ENCODE data around the gene FZD10. TPM values are rescaled to one million over a fixed set of nuclear protein-coding genes. Genes with fewer than 3 reads are reported as not detected.

FZD10 gene
- total RNA-seq, 1 donor from 2014 or later = not detected

DNA sequence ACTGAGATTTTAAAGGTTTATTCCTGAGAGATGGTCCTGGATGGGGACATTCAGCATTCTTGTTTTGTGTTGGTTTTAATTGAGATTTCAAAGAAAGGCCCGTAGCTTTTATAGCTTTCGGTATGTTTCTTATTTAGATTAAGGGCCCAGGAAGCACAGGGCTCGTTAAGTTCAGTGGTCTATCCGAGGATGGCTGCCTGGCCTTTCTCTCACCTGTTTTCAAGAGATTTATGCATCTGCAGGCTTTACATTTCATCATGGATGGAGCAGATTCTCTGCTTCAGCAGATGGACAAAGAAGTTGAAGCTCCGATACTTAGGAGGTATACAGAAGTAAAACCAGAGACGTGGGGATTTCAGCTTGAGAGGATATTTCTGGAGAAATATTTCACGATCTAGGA, 16.0 kb downstream of the FZD10 start:
- no peak overlapping the region for H3K27ac Mint-ChIP-seq (ENCODE audit: unreplicated experiment)
- TF ChIP-seq, protein P1, sequence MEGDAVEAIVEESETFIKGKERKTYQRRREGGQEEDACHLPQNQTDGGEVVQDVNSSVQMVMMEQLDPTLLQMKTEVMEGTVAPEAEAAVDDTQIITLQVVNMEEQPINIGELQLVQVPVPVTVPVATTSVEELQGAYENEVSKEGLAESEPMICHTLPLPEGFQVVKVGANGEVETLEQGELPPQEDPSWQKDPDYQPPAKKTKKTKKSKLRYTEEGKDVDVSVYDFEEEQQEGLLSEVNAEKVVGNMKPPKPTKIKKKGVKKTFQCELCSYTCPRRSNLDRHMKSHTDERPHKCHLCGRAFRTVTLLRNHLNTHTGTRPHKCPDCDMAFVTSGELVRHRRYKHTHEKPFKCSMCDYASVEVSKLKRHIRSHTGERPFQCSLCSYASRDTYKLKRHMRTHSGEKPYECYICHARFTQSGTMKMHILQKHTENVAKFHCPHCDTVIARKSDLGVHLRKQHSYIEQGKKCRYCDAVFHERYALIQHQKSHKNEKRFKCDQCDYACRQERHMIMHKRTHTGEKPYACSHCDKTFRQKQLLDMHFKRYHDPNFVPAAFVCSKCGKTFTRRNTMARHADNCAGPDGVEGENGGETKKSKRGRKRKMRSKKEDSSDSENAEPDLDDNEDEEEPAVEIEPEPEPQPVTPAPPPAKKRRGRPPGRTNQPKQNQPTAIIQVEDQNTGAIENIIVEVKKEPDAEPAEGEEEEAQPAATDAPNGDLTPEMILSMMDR (IDR thresholded peaks at IDR 0.05) = no peak

DNA sequence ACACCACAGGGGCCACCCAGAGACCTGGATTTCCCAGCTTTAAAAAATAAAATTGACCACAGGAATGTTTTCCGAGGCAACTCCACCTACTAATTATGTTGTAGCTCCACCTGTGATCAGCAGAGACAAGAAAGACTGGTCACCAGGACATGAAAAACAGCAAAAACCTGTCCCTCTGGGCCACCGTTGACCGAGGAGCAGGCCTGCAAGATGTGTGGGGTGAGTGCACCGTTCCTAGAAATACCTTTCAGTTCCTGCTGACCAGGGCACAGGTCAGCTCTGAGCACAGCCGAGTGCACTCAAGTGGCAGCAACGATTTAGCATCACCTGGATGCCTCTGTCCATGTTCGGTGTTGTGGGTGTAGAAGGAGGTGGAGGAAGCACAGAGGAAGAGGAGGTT, 16.9 kb downstream of the FZD10 start:
- no peak for DNase-seq (ENCODE audit: extremely low spot score, unreplicated experiment)
- Mint-ChIP-seq H3K9me3 (ENCODE audit: unreplicated experiment) (peaks cover 22% of the 10 kb centered on the region), H3K4me3 (ENCODE audit: unreplicated experiment) (no peak overlapping the region), H3K36me3 (ENCODE audit: unreplicated experiment) (no peaks in the 10 kb centered on the region), H3K27ac (ENCODE audit: unreplicated experiment) (no peak overlapping the region), H3K4me1 (ENCODE audit: unreplicated experiment) (no peaks in the 10 kb centered on the region), H3K27me3 (ENCODE audit: unreplicated experiment) (no peaks in the 10 kb centered on the region)
- TF ChIP-seq, protein P1 (IDR thresholded peaks at IDR 0.05) = no peak

More for the DNA sequence above, 16.0 kb downstream of the FZD10 start:
- Mint-ChIP-seq H3K36me3 (ENCODE audit: unreplicated experiment) (no peaks in the 10 kb centered on the region), H3K4me1 (ENCODE audit: unreplicated experiment) (no peaks in the 10 kb centered on the region), H3K27me3 (ENCODE audit: unreplicated experiment) (peaks cover under 1% of the 10 kb centered on the region), H3K4me3 (ENCODE audit: unreplicated experiment) (no peak overlapping the region), H3K9me3 (ENCODE audit: unreplicated experiment) (peaks cover 22% of the 10 kb centered on the region)
- no peak for DNase-seq (ENCODE audit: extremely low spot score, unreplicated experiment)

DNA sequence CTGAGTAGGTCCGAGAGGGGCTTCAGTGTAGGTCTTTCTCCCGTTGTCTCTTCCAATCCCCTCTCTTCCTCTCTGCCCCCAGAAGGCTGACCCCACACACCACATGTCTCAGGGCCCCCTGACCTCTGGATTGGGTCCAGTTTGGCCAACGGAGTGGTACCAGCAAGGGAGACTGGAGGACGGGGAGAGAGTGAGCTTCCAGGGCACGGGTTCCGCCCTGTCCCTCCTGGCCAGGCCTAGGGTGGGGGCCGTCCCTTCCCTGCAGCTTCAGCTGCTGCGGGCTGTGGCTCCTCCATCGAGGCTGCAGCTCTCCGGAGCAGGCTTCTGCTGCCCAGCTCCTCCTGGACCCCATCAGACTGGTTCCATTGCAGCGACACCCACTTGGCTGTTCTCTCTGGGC, 17.4 kb downstream of the FZD10 start:
- DNase-seq (ENCODE audit: extremely low spot score, unreplicated experiment) = no peak
- Mint-ChIP-seq H3K4me1 (ENCODE audit: unreplicated experiment) (no peaks in the 10 kb centered on the region), H3K4me3 (ENCODE audit: unreplicated experiment) (no peak overlapping the region), H3K9me3 (ENCODE audit: unreplicated experiment) (peaks cover 22% of the 10 kb centered on the region), H3K27ac (ENCODE audit: unreplicated experiment) (no peak overlapping the region), H3K36me3 (ENCODE audit: unreplicated experiment) (no peaks in the 10 kb centered on the region), H3K27me3 (ENCODE audit: unreplicated experiment) (no peaks in the 10 kb centered on the region)
- TF ChIP-seq, protein P1 (IDR thresholded peaks at IDR 0.05) = no peak

DNA sequence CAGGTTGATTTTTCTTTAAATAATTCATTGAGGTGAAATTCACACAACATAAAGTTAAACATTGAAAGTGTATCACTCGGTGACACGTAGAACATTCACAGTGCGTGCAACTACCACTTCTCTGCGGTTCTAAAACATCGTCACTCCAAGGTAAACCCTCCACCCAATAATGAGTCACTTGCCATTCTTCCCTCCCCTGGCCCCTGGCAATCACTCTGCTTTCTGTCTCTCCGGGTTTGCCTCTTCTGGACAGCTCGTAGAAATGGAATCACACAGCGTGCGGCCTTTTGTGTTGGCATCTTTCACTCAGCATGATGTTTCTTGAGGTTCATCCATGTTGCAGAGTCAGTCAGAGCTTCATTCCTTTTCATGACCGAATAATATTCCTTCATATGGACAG, 18.9 kb downstream of the FZD10 start:
- no peaks in the 10 kb centered on the region for H3K4me1 Mint-ChIP-seq (ENCODE audit: unreplicated experiment)
- peaks cover 22% of the 10 kb centered on the region for H3K9me3 Mint-ChIP-seq (ENCODE audit: unreplicated experiment)
- no peak overlapping the region for H3K27ac Mint-ChIP-seq (ENCODE audit: unreplicated experiment)
- no peak overlapping the region for H3K4me3 Mint-ChIP-seq (ENCODE audit: unreplicated experiment)
- H3K36me3 Mint-ChIP-seq (ENCODE audit: unreplicated experiment) = no peaks in the 10 kb centered on the region
- DNase-seq (ENCODE audit: extremely low spot score, unreplicated experiment) = no peak
- H3K27me3 Mint-ChIP-seq (ENCODE audit: unreplicated experiment) = no peaks in the 10 kb centered on the region
- TF ChIP-seq, protein P1 (IDR thresholded peaks at IDR 0.05) = no peak

DNA sequence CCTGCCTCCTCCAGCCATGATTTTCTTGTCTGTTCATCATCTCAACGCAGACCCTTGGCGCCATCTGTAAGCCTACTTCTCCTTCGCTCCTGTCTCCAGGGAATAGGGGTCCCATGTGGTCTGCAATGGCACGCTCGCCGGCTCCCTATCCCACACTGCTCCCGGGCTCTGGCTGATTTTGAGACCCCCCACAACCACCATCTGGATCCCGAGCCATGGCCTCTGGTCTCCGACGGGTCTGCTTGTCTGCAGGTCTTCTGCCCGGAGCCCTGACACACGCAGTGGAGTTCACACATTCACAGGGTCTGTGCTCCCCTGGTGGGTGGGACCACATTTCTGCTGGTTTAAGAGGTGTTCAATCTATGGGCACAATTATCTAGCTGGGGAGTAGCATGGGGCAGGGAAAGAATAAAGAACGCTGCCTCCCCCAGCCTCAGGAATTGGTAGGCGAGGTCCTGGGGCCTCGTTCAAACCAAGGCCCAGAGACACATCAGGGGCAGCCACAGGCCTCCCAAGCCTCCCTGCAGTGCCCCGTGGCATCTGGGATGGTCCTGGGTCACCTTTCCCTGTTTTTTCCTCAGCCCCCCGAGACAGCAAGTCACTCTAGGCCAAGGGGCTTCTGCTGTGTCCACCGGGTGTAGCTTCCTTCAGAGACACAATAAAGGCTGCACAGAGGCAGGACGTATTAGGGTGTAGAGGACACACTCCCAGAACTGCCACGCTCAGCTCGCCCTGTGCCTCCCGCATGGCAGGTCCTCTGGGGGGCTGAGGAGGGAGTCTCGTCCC, 21.5 kb downstream of the FZD10 start:
- no peak overlapping the region for H3K27ac Mint-ChIP-seq (ENCODE audit: unreplicated experiment)
- no peaks in the 10 kb centered on the region for H3K4me1 Mint-ChIP-seq (ENCODE audit: unreplicated experiment)
- no peaks in the 10 kb centered on the region for H3K36me3 Mint-ChIP-seq (ENCODE audit: unreplicated experiment)
- TF ChIP-seq, protein P1 (IDR thresholded peaks at IDR 0.05) = no peak
- H3K27me3 Mint-ChIP-seq (ENCODE audit: unreplicated experiment) = no peaks in the 10 kb centered on the region
- H3K4me3 Mint-ChIP-seq (ENCODE audit: unreplicated experiment) = no peak overlapping the region
- no peak for DNase-seq (ENCODE audit: extremely low spot score, unreplicated experiment)
- peaks cover 26% of the 10 kb centered on the region for H3K9me3 Mint-ChIP-seq (ENCODE audit: unreplicated experiment)
